IPS-NIHi11 (cell line): ENCODE data around the gene STK32C.
"Not testable (repeated sequence)": the region's sequence is repeated elsewhere in the genome, so short reads cannot be mapped to it uniquely, and the experiment has no call there.

Source experiments
- DNase-seq: peaks from one replicate; pipeline ENCODE4 v3.0.0; 2012; ENCODE audit warnings: mixed read lengths, low spot score

The STK32C gene

DNA sequence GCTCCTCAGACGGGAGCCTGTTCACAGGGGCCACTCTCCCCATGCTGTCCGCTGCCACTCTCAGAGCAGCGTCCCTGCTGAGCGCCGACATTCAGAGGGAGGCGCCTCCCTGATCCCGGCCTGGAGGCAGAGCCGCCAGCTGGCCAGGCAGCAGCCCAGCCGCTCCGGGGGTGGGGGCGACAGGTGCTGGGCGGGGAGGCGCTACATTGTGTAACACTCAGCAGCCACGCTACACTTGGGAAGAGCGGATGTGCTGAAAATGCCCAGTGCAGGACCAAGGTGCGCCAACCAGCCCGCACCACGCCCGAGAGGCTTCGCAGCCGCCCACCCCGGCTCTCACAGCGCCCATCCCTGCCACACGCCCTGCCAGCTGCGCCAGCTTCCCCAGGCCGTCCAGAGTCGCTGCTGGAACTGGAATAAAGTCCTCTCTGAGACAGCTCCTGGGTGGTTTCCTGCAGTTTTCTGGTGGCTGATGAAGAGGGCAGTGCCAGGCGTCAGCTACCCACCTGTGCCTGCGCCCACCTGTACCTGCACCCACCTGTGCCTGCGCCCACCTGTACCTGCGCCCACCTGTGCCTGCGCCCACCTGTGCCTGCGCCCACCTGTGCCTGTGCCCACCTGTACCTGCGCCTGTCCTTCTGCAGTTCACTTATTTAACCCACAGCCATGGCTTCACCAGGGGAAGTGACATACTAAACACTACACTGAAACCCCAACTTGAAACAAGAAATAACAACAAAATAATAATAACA, 25.7 kb downstream of the STK32C start:
- DNase-seq = peak; percentile 72

DNA sequence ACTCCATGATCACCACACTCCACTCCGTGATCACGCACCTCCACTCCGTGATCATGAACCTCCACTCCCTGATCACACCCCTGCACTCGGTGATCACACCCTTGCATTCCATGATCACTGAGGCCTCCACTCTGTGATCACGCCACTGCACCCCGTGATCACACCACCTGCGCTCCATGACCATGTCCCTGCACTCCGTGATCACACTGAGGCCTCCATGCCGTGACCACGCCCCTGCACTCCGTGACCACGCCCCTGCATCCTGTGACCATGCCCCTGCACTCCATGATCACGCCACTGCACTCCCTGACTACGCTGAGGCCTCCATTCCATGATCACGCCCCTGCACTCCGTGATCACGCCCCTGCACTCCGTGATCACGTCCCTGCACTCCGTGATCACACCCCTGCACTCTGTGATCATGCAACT, 27.1 kb downstream of the STK32C start:
- DNase-seq = no peak

DNA sequence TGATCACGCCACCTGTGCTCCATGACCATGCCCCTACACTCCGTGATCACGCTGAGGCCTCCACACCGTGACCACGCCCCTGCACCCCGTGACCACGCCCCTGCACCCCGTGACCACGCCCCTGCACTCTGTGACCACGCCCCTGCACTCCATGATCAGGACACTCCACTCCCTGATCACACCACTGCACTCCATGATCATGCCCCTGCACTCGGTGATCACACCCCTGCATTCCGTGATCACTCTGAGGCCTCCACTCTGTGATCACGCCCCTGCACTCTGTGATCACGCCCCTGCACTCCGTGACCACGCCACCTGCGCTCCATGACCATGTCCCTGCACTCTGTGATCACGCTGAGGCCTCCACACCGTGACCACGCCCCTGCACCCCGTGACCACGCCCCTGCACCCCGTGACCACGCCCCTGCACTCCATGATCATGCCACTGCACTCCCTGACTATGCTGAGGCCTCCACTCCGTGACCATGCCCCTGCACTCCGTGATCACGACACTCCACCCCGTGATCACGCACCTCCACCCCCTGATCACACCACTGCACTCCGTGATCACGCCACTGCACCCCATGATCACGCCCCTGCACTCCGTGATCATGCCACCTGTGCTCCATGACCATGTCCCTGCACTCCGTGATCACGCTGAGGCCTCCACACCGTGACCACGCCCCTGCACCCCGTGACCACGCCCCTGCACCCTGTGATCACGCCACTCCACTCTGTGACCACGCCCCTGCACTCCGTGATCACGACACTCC, 27.7 kb downstream of the STK32C start:
- no peak for DNase-seq

DNA sequence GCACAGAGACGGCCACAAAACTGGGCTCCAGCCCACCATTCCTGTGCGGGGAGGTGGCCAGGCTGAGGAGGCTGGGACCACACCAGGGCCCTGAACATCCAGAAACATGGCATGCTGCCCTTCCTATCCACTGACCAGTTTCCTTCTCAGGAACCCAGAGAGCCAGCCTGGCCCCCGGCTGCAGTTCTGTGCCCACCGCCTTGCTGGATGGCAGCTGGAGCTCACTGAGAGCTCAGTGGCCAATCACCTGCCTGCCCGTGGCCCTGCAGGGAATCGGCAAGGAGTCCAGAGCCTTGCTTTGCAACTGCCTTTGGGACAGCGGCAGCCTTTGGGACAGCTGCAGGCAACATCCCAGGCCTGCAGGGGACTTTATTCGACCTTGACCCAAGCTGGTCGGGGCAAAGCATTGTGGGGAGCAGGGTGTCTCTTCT, 30.4 kb downstream of the STK32C start:
- DNase-seq = no peak

DNA sequence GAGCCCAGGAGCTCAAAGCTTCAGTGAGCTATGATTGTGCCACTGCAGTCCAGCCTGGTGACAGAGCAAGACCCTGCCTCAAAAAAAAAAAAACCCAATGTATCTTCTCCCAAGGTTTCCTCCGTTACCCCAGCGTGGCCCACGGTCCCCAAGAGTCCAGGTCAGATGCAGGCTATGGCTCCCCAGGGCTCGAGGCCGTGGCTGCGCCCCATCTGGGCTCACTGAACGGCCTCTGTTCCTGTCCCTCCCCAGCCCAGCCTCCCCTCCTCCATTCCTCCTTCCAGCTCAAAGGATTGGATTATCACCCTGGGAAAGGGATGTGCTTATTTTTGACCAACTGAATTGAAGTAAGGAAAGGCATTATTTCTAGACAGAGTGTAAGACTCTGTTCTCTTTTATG, 31.0 kb downstream of the STK32C start:
- no peak for DNase-seq

DNA sequence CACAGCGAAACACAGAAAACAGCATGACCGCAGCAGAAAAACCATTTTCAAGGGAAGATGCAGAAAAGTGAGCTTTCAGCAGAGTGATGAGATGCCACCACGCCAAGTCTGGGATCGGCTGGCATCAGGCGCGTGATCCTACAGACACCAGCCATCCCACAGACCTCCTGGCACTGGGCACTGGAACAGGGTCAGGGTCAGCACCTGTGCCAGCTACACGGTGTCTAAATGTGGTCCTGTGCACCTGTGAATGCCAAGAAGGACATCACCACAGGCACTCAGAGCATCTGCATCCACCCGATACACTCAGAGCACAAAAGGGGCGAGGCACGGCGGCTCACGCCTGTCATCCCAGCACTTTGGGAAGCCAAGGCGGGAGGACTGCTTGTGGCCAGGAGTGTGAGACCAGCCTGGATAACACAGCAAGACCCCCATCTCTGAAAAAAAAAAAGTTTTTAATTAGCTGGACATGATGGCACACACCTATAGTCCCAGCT, 31.5 kb downstream of the STK32C start:
- no peak for DNase-seq

DNA sequence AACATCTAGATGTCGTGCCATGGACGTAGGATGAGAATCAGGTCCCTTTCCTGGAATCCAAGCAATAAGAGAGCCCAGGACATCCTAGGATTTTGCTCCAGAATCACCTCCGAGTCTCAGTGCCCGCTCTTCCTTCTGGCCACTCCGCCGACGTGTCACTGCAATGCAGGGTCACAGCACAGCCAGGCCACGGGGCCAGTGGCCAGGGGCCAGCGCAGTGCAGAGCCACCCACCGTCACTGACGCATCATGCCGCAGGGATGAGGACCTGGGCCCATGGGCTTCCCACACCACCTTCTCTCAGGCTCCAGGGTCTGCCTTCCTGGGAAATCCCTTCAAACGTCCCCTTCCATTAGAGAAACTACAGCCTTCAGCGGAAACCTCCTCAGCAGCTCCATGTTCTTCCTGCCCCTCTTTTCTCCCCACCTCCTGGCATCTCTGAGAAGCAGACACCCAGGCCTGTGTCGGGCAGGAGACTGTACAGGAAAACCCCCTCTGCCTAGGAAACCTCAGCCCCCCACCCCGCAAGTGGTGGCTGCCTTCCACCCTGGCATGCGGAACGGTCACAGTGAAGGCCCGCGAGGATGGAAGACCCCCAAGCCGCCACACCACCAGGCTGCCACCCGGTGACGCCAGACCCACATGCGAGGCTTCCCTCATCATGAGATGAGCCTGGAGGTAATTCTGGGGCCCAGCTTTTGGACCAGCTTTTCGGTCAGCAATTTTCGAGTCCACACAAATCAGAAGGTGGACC, 32.1 kb downstream of the STK32C start:
- no peak for DNase-seq

DNA sequence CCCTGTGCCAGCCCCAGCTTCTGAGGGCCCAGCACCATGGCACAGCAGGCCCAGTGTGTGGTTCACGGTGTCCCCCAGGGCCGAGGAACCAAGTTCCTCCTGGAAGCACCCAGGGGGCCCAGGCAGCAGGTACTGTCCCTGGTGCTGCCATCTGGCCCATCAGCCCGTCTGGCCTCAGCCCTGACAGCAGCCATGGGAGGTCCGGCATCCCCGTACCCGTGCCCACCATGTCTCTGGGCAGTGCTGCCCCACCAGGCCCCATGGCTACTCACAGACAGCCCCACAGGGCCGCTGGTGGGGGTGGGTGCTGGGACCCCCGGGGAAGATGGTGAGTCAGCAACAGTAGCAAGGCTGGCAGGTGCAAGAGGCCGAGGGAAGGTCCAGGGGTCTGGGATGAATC, 32.8 kb downstream of the STK32C start:
- no peak for DNase-seq

DNA sequence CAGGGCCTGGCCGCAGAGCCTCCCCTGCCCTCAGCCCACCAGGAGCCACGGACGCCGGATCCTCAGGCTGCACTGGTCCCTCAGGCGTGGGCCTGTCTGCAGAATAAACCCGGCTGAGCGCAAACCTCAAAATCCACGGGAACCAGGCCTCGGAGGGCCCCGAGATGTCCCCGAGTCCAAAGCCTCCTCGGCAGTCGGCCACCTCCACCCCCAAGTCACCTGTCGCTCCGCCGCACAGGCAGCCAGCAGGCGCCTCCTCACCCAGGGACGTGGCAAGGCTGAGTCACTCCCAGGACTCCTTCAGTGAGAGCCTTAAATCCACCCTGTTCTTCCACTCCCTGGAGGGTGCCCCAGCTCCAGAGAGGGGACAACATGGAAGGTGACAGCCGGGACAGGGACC, 33.2 kb downstream of the STK32C start:
- DNase-seq = no peak

DNA sequence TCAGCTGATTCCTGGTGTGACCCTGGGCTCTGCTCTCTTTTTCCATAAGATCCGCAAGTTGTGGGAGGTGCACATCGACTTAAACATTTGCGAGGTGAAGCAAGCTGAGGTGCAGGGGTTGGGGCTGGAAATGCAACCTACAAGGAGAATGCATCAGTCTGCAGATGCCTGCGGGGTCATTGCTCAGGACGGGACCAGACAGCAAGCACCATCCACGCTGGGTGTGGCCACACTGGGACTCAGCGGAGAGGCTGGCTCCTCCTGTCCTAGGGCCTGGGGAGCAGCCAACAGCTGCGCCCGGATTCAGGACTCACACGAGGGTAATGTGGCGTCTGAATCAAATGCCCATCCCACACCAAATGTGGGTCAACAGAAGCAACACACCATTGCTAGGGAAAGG, 33.8 kb downstream of the STK32C start:
- DNase-seq = no peak

DNA sequence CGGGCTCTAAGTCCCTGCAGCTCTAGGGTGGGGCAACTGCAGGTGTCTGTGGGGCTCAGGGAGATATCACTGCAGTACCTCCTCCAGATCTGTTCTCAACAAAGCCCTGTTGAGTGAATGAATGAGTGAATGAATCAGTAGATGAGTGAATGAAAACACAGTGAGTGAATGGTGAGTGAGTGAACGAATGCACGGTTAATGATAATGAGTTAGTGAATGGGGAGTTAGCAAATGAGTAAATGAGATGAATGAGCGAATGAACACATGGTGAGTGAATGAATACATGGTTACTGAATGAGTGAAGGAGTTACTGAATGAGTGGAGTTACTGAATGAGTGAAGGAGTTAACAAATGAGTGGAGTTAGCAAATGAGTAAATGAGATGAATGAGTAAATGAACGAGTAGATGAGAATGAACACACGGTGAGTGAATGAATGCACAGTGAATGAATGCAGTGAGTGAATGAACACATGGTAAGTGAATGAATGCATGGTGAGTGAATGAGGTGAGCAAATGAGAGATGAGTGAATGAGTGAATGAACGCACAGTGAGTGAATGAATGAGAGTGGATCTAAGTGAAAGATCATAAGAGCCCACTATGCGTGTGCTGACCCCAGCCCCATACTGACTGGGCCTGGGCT, 34.3 kb downstream of the STK32C start:
- DNase-seq = no peak

DNA sequence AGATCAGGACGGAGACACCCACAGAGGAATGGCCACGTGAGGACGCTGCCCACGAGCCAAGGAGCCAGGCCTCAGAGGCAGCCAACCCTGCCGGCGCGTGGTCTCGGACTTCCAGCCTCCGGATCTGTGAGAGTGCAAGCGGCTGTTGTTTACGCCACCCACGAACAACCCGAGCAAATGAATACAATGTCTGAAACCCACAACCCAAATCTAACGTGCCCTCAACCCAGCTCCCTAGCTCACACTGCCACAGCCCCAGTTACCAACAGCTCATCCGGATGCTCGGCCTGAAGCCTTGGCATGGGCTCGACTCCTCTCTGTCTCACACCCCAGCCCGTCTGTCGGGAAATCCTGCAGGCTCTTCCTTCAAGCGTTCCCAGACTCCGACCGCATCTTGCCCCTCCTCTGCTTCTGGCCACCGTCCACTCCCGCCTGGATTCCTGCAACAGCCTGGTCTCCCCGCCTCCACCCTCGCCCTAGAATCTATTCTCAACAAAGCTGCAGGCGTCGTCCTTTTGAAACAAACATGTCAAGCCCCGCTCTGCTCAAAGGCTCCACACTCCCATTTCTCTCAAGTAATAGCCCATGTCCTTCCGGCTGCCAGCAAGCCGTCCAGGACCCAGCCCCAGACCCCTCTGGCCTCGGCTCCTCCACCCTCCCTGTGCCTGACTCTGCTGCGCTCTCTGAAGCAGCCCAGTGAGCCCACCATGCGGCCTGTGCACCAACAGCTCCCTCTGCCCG, 35.3 kb downstream of the STK32C start:
- DNase-seq = no peak

DNA sequence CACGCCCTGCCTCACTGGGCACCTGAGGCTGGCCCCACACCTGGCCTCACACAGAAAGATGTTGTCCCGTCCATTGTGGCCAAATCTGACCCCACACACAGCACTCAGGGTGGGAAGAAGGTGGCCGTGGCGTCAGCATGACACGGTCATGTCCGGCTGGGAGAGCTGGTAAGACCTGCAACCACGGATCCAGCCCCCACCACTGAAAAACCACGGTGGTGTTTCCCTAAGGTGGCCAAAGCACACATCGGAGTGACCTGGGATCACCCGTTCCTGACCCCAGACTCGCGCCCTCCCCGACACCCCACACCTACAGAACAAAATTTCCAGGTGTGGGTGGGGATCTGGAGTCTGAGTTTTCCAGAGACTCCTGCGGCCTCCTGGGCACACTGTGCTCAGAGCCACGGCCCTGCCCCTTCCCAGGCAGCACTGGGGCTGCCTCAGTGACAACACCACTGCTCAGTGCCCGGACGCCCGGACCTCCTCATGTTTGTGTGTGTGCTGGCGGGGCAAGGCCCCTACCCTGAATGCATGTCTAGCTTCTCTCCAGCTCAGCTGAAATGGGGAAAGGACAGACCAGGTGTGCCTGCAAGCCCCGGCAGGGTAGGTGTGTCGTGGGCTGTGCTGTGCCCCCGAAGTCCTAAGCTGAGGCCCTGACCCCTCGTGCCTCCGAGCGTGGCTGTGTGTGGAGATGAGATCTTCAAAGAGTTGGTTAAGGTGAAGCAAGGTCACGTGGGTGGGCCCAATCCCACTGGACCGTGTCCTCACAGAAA, 36.1 kb downstream of the STK32C start:
- DNase-seq = no peak

DNA sequence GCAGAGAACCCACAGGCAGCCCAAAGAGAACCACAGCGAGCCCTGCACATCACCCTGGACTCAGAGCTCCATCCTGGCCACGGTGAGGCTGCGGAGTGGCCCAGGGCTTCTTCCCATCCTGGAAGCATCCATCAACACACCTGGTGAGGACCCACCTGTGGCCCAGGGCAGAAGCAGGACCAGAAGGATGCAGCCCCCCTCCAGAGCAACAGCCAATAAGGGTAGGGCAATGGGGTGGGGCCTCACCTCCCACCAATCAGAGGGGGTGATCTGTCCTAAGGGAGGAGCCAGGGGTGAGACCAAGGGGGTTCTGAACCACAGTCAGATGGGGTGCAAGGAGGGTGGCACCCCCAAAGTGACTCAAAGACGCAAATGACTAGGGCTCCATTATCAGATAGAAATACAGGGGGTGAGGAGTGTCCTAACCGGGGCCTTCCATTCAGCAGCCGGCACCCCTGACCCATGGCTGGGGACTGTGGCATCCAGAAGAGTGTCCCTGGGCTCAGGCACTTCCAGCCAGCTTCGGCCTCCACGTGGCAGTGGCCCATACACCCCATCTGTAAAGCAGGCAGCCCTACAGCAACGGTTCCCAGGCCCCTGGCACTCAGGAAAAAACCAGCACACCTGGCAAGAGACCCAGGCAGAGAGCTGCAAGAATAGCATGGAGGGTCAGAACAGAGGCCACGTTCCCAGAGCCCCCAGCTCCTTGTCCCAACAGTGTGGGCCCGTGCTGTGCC, 36.9 kb downstream of the STK32C start:
- DNase-seq = no peak

DNA sequence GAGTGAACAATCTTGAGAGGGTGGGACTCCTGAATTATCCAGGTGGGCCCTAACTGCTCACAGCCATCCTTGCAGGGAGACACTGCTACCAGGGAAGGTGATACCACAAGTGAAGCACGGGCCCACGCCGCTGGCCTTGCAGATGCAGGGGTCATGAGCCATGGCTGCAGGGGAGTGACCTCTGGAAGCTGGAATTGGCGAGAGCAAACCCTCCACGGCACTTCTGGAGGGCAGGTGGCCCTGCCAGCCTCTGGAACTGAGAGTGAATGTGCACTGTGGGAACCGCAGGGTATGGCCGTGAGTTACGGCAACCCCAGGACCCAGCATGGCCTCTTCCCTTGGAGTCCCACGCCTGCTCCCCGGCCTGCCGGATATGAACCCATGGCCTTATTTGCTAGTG, 37.5 kb downstream of the STK32C start:
- no peak for DNase-seq

DNA sequence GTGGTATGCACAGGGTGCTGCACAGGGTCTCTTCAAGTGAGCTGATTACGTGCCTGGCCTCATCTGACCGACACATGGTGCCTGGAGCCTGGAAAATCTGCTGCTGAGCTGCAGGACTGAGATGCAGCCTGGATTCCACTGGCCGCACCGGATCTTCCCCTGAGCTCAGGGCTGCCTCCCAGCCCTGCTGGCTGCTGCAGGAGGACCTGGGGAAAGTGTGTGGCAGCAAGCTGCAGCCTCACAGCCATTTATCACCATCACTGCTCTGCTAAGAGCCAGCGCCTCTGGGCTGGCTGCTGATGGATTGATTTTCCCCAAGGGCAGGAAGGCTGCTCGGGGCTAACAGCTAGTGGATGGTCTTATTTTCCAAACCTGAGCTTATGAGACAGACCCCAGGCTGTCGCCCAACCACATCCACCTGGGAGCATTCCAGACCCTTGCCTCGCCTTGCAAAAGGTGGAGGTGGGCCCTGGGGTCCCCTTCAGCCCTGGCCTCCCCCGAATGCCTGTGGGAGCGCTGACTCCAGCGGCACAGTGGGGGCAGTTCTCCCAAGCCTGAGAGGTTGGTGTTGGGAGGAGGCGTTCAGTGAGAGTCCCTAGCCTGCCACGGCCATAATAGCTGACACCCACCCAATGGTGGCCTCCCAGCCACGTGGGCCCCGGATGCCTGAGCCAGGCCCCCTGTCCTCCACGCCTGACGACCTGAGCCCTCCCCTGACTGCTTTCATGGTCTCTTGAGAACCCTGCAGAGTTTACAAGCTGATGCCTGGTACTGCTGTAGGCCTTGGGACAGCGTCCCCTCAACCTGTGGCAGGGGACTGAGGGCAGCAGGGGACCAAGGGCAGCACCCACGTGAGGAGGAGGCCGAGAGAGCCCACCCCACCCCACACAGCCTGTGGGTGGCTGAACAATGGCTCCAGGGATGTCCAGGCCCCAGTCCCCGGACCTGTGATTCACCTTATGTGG, 38.2 kb downstream of the STK32C start:
- no peak for DNase-seq

DNA sequence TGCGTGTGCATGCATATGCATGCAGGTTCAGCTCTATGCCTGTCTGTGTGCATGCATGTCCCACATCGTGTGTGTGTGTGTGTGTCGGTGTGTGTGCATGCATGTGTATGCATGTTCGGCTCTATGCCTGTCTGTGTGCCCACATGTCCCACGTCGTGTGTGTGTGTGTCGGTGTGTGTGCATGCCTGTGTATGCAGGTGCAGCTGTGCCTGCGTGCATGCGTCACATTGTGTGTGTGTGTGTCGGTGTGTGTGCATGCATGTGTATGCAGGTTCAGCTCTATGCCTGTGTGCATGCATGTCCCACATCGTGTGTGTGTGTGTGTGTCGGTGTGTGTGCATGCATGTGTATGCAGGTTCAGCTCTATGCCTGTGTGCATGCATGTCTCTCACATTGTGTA, 39.8 kb downstream of the STK32C start:
- DNase-seq = not testable (repeated sequence)

DNA sequence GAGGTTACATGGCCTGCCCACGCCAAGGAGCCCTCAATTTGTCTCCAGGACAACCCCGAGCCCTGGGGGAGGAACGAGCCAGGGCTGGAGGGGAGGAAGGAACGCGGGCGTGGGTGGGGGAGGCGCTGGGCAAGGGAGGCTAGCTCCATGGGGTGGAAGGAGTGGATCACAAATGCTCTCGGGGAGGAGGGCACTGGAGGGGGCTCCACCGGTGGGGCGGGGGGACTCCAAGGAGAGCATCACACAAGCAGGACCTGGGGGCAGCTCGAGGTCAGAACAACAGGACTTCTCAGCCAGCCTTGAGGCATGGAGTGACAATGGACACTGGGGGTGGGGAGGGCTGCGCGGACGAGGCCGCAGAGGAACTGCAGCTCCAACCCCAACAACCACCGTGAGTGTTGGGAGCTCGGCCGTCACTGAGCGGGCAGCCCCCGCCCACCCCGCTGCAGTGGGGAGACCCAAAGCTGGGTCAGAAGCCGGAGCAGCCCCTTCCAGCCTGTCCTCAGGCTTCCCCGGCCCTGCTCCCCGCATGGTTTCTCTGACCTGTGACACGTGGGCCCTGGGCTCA, 41.1 kb downstream of the STK32C start:
- DNase-seq = no peak
